ENCODE measurements around the gene RGL1.

DNA sequence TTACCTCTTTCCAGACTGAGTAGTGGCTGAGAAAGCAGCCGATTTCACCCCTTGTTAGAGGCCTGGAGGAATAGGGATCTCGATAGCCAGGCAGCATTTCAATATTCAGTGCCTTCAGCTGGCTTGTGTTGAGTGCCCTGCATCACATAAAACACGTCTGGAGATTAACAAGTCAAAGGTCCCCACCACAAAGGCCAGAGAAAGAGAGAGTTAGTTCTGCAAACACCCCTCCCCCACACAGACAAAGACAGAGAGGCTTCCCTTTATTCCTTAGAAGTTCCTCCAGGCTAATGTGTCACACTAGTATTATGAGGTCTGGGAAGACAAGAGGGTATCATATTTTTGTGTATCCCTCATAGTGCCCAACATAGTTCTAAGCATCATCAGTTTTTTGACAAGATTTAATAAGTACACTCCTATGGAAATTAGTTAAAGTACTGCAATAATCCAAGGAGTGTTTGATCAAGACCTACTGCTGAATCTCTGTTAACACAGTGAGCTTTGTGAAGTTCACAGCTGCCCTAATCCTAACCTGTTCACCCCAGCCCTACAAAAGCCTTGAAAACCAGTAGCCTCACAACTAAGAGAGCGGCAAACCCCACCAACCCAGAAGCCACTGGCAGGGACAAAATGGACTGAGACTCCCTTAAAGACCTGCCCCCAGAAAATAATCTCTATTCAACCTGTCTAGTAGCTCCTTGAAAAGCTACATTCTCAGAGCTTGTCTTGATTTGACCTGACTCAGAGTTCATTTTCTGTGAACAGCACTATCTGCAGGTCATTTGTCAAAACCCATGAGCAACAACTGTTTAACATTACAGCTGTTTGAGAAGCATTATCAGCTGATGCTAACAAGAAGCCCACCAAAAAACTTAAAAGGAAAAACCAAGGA lies 140.8 kb downstream of the RGL1 start:
- TF ChIP-seq, protein P1, sequence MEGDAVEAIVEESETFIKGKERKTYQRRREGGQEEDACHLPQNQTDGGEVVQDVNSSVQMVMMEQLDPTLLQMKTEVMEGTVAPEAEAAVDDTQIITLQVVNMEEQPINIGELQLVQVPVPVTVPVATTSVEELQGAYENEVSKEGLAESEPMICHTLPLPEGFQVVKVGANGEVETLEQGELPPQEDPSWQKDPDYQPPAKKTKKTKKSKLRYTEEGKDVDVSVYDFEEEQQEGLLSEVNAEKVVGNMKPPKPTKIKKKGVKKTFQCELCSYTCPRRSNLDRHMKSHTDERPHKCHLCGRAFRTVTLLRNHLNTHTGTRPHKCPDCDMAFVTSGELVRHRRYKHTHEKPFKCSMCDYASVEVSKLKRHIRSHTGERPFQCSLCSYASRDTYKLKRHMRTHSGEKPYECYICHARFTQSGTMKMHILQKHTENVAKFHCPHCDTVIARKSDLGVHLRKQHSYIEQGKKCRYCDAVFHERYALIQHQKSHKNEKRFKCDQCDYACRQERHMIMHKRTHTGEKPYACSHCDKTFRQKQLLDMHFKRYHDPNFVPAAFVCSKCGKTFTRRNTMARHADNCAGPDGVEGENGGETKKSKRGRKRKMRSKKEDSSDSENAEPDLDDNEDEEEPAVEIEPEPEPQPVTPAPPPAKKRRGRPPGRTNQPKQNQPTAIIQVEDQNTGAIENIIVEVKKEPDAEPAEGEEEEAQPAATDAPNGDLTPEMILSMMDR (IDR thresholded peaks at IDR 0.05): no peak
- TF ChIP-seq POLR2A (IDR thresholded peaks at IDR 0.05): no peak
